Stimulated activated CD8-positive, alpha-beta memory T cell treated with anti-CD3 and anti-CD28 coated beads, Interleukin-12 subunit alpha, Interleukin-12 subunit beta, amount 100 ng/mL, for 24 hours (primary cell): Measurements from ENCODE around the gene KIZ.
"Not testable (repeated sequence)": the region's sequence is repeated elsewhere in the genome, so short reads cannot be mapped to it uniquely, and the experiment has no call there.

Experiments used
- DNase-seq: peaks from one replicate; pipeline ENCODE4 v3.0.0-alpha.2; 2020; ENCODE audit errors: extremely low read depth

Gene KIZ

DNA sequence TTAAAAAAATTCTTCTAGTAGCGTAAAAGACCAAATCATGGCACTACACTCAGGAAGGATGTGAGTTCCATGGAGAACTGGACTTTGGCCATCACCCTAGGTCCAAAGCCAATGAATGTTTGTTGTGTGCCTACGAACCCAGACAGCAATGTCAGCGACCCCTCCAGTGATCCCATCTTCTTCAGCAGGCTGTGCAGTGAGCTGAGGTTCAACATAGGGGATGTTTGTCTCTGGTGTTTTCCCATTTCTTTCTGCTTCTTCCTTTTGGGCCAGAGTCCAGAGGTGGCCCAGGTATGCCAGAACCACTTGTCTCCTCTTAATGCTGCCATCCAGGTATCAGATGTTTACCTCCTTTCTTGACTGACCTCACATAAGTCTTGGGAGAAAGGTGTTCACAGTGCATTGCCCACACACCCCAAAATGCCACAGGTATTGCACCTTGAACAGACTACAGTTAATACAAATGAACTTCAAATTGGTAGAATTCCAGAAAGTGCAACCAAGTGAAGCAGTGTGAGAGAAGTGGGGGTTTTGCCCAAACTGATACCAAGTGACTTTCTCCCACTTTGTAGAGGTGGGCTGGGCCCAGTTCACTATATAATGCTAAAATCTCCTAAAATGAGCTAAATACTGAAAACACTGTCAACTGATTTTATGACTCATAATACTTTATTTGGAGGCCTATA, 14.1 kb downstream of the KIZ start:
- DNase-seq: no peak

DNA sequence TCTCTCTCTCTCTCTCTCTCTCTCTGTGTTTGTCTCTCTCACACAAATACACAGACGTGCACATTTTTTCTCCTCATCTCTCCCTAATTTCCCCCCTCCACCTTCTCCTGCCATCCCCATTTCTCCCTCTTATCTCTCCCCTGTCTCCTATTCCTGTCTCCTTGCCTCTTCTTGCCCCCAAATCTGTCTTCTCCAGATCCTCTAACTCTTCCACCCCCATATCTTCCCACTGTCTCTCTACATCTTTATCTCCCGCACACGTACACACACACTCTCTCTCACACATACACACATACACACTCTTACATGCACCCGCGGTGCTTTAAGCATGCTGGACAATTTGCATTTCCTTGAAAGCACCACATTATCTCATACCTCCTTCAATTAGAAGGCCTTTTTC, 15.9 kb downstream of the KIZ start:
- no peak for DNase-seq

DNA sequence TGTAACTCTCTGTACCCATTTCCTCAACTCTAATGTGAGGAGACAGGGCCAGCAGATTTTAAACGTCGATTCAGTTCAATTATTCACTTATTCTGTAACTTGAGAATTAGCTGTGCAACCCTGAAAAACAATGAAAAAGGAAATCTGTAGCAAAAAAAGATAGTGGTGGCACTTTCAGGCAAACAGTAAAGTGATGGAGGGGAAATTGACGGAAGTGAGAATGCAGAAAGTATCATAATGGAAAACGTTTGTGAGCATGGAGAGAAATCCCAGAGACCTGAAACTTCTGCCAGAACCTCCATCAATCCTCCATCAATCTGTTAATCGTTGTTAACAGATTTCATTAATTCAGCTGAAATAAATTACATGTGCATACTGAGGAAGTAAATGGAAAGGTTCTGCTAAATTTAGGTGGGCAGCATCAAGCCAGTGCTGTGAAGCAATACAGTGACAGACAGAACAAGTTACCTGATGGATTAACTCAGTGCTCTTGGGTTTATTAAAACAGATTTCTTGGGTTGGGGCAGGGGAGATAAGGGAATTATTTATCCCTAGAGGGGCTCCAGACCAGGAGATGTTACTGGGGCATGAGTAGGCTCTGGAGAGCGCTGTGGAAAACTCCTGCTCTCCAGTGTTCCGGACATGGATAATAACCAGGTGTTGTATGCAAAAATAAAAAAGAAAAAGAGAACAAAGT, 17.5 kb downstream of the KIZ start:
- no peak for DNase-seq

DNA sequence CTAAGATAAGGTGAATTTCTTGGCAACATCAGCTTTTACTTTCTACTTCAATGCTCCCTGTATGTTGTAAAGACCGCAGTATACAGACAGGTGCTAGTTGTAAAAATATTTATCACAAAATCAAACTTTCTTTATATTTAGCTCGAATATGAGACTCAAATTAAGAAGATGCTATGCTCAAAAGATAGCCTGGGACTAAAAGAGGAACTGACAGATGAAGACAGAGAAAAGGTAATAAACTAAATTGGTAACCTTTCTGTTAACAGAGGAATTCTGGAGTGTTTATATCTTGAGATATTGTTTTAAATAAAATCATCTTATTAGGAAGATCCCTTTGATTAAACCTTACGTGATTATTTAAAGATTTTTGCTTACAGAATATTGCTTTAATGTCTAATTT, 19.5 kb downstream of the KIZ start:
- DNase-seq: no peak

- DNase-seq: no peak
Measured at GRCh38 chr20:21146215-21146614, 20.3 kb downstream of the KIZ start.

DNA sequence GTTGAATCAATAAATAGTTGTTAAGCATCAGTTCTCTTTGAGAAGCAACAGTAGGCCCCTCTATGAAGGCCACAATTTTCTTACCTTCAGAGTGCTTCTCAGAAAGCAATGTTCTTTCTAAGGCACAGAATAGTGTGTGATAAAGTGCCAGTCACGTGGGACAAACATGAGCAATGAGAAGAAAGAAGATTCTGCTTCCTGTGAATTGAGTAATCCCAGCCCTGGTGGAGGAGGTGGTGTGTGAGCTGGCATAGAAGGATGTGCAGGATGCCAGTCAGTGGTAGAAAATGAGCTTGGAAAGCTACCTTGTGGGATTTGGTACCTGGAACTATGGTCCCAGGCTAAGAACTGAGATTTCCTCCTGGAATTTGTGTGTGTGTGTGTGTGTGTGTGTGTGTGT, 21.7 kb downstream of the KIZ start:
- DNase-seq: no peak

DNA sequence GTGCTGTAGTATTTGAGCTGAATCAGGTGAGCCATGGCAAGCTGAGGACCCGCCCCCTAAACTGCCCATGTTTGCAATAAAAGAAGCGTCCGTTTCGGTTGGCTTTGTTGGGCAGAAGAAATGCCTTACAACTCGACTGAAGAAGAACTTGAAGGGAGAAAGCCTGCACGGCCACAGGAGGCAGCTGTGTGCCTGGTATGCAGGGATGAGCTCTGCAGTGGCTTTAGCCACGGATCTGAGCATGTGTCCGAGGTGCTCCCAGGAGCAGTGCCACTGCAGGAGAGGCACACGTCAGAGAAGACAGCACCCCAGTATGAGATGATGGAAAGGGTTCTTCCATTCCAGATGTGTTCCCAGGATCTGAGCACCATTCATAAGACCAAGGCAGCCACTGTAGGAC, 23.5 kb downstream of the KIZ start:
- no peak for DNase-seq

DNA sequence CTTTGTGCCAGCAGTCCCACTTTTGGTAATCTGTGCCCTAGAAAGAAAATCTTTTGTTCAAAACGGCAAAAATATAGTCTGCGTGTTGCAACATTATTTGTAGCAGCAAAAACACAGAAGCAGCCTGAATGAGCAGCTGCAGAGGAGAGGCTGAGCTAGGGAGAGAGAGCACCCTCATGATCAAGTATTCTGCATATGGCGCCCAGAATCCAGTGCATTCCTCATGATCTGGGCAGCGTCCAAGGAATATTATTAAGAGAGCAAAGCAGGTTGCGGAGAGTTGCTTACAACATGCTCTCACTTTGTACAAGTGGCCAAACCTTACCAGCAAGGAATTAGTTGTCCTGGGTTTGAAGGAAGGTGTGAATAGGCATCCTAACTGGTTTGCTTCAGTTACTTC, 25.9 kb downstream of the KIZ start:
- no peak for DNase-seq

DNA sequence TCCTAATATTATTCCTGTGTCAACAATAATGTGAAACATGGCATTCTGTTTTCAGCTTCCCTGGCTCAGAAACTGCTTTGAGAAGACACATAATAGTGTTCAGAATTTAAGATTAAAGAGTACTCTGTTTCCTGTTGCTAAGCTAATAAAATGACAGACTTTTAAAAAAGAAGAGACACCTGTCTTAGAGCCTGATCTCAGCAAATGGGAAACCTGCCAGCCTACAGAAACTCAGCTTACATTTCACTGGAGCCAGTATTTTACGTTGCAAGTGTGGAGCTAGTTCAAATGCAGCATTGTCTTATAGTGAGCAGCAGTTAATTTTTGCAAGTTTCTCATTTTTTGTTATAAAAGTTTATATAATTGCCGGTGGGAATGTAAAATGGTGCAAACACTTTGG, 28.8 kb downstream of the KIZ start:
- no peak for DNase-seq

- DNase-seq: no peak
Measured at GRCh38 chr20:21155268-21155667, 29.4 kb downstream of the KIZ start.

DNA sequence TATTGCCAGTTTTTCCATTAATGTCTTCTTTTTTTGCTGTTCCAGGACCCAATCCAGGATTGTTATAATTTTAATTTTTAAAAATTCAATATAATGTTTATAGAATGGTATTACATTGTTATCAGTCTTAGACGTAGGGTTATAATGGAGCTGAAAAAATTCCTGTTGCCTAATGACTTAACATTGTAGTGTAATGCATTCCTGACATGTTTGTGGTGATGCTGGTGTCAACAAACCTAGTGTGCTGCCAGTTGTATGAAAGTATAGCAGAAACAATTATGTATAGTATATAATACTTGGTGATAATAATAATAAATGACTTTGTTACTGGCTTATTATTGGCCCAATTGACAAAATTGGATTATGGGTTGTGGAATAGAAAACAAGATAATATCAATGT, 30.4 kb downstream of the KIZ start:
- no peak for DNase-seq

DNA sequence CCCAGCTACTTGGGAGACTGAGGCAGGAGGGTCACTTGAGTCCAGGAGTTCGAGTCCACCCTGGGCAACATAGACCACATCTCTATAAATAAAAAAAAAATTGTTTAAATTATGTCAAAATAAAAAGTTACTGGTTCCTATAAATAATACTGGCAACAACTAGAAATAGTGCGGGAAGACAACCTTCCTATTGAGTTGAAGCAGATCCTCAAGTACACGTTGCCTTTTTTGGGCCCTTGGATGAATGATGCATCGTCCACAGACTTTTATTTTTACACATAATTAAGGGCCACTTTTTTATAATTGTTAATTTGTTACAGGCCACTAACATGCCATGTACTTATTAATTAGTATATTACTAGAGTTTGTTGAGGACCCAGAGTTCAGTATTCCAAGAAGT, 31.1 kb downstream of the KIZ start:
- no peak for DNase-seq

DNA sequence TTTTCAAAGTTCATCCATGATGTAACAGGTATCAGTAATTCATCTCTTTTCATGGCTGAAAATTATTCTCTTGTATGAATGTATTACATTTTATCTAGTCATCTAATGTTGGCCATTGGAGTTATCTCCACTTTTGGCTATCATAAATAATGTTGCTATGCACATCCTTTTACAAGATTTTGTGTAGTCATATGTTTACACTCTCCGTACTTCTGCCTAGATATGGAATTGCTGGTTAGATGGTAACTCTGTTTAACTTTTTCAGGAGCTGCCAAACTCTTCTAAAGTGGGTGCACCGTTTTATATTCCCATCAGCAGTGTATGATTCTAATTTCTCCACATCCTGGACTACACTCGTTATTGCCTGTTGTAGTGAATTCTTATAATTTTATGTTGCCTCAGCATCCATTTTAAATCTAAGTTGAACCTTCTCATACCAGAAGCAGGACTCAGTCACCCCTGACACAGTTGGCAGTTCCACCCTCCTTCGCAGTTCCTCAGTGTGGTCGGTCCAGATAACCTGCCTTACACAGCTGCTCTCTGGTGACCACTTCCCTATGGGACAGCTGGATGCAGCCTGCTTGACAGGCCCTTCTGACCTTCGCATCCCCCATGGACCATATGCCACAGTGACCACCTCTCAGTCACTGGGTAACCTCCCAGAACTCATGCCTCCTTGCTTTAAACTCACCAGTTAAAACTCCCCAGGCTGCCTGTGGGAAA, 33.9 kb downstream of the KIZ start:
- no peak for DNase-seq

DNA sequence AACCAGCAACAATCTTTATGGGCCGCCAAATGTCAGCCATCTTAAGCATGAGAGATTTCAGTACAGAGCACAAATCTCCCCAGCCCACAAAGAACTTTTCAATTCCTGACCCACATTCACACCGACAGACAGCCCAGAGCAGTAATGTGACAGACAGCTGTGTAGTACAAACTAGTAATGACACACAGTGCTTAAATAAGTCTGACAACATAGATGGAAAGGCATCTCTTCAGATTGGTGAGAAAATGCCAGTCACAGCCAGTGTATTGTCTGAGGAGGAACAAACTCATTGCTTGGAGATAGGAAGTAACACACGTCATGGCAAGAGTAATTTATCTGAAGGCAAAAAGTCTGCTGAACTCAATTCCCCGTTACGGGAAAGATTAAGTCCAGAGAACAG, 36.0 kb downstream of the KIZ start:
- DNase-seq: no peak

- DNase-seq: no peak
Measured at GRCh38 chr20:21162631-21163030, 36.7 kb downstream of the KIZ start.

- DNase-seq: no peak
Measured at GRCh38 chr20:21166801-21167200, 40.9 kb downstream of the KIZ start.

DNA sequence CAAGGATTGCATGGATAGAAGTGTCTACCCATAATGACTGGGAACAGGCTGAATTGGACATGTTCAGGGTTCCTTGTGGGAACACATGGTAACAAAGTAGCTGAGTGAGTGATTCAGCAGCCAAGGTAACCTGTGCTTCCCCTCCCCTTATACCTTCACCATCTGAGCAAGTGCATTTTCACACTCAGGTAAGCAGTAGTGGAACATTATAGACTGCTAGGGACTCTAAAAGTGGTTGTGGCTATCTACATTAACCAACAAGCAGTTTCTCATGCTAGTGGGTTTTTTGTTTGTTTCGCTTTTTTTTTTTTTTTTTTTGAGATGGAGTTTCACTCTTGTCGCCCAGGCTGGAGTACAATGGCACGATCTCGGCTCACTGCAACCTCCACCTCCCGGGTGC, 41.4 kb downstream of the KIZ start:
- no peak for DNase-seq

GRCh38 chr20:21168061-21168460, 42.2 kb downstream of the KIZ start:
- not testable (repeated sequence) for DNase-seq

DNA sequence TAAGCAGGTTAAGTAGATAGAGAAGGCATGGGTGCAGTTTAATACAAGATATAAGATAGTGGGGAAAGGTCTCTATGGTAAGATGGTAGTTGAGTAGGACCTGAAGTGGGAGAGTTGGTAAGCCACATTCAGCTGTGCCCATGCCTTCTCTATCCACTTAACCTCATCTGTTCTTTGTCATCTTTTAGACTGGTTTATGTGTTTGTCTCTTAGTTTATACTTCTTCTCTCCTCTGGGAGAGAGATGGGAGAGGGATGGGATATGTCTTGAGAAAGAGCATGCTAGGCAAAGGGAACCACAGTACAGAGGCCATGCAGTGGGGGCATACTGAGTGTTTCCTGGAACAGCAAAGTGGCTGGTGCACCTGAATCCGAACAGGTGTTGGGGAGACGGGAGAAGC, 46.7 kb downstream of the KIZ start:
- DNase-seq: no peak

DNA sequence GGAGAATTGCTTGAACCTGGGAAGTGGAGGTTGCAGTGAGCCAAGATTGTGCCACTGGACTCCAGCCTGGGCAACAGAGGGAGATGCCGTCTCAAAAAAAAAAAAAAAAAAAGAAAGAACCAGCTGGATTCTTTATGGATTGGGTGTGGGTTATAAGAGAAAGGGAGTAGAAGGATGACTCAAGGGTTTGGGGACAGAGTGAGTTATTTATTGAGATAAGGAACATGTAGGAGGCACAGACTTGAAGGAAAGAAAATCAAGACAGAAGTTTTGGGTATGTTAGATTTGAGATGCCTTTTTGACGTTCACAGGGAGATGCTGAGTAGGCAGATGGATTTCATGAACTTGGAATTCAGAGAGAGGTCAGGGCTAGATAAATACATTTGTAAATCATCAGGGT, 47.6 kb downstream of the KIZ start:
- no peak for DNase-seq

GRCh38 chr20:21174516-21175239, 48.8 kb downstream of the KIZ start:
- DNase-seq: no peak

DNA sequence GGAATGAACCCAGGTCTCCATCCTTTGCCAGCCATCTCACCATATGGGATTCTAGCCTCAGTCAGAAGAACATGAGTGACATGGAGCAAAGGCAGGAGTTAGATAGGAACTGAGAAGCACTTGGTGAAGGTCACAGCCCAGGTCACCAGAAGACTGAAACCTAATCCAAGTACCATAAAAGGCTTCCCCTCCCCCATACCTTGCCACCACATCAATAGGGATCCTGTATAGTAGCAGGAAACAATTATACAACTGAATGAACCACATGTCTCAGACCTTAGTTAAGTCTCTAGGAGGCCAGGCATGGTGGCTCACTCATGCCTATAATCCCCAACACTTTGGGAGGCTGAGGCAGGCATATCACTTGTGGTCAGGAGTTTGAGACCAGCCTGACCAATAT, 49.6 kb downstream of the KIZ start:
- no peak for DNase-seq

GRCh38 chr20:21177767-21178166, 51.9 kb downstream of the KIZ start:
- DNase-seq: no peak
